Ishikawa (cell line): ENCODE data around the gene MED31.

Source experiments
- CEBPB ChIP-seq: IDR thresholded peaks from 2 replicates; pipeline ENCODE4 v1.6.1; 2012
- CREB1 ChIP-seq: IDR thresholded peaks from 2 replicates; pipeline ENCODE4 v1.6.1; 2012; ENCODE audit warnings: low read depth
- EGR1 ChIP-seq: IDR thresholded peaks from 2 replicates; pipeline ENCODE4 v1.6.1; 2012
- EP300 ChIP-seq: IDR thresholded peaks from 2 replicates; pipeline ENCODE4 v1.6.1; 2012; ENCODE audit warnings: borderline replicate concordance
- FOXM1 ChIP-seq: IDR thresholded peaks from 2 replicates; pipeline ENCODE4 v1.6.1; 2012; ENCODE audit warnings: low read depth, borderline replicate concordance
- RAD21 ChIP-seq: IDR thresholded peaks from 2 replicates; pipeline ENCODE4 v1.6.1; 2012; ENCODE audit warnings: low read depth
- TAF1 ChIP-seq: IDR thresholded peaks from 2 replicates; pipeline ENCODE4 v1.6.1; 2012; ENCODE audit warnings: low read depth, mild to moderate bottlenecking
- TCF12 ChIP-seq: IDR thresholded peaks from 2 replicates; pipeline ENCODE4 v1.6.1; 2012; ENCODE audit warnings: low read depth
- TEAD4 ChIP-seq: IDR thresholded peaks from 2 replicates; pipeline ENCODE4 v1.6.1; 2012
- YY1 ChIP-seq: IDR thresholded peaks from 2 replicates; pipeline ENCODE4 v1.6.1; 2012; ENCODE audit warnings: low read depth
- ZBTB7A ChIP-seq: IDR thresholded peaks from 2 replicates; pipeline ENCODE4 v1.6.1; 2012; ENCODE audit warnings: low read depth
- TF ChIP-seq, protein P1 (sequence below): IDR thresholded peaks from 2 replicates; pipeline ENCODE4 v1.6.1; 2012; ENCODE audit warnings: low read depth, mild to moderate bottlenecking
- TF ChIP-seq, protein P2 (sequence below): IDR thresholded peaks from 2 replicates; pipeline ENCODE4 v1.6.1; 2012
- TF ChIP-seq, protein P3 (sequence below): IDR thresholded peaks from 2 replicates; pipeline ENCODE4 v1.6.1; 2012

DNA sequence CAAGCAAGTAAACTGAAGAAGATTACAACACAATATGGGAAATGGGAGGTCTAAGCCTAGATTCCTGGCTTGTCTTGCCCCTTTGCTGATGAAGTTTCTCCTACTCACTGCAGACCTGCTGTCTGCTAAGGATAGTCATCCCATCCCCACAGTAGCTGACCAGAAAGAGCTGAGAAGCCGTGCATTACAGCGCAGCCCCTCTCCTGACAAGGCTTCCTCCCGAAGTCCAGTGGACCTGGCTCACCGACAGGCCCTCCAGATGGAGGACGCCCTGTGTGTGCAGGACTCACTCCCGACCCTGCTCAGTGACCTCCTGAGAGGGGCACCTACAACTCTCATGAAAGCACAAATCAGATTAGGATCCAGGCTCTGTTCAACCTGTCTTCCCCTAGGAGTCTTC, 46.3 kb downstream of the MED31 start:
- TF ChIP-seq FOXM1: no peak
- no peak for TF ChIP-seq CREB1
- TF ChIP-seq TAF1: no peak
- no peak for TF ChIP-seq ZBTB7A
- TF ChIP-seq, protein P1, sequence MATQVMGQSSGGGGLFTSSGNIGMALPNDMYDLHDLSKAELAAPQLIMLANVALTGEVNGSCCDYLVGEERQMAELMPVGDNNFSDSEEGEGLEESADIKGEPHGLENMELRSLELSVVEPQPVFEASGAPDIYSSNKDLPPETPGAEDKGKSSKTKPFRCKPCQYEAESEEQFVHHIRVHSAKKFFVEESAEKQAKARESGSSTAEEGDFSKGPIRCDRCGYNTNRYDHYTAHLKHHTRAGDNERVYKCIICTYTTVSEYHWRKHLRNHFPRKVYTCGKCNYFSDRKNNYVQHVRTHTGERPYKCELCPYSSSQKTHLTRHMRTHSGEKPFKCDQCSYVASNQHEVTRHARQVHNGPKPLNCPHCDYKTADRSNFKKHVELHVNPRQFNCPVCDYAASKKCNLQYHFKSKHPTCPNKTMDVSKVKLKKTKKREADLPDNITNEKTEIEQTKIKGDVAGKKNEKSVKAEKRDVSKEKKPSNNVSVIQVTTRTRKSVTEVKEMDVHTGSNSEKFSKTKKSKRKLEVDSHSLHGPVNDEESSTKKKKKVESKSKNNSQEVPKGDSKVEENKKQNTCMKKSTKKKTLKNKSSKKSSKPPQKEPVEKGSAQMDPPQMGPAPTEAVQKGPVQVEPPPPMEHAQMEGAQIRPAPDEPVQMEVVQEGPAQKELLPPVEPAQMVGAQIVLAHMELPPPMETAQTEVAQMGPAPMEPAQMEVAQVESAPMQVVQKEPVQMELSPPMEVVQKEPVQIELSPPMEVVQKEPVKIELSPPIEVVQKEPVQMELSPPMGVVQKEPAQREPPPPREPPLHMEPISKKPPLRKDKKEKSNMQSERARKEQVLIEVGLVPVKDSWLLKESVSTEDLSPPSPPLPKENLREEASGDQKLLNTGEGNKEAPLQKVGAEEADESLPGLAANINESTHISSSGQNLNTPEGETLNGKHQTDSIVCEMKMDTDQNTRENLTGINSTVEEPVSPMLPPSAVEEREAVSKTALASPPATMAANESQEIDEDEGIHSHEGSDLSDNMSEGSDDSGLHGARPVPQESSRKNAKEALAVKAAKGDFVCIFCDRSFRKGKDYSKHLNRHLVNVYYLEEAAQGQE: no peak
- TF ChIP-seq CEBPB: no peak
- TF ChIP-seq EP300: no peak
- TF ChIP-seq, protein P2, sequence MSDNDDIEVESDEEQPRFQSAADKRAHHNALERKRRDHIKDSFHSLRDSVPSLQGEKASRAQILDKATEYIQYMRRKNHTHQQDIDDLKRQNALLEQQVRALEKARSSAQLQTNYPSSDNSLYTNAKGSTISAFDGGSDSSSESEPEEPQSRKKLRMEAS: no peak
- no peak for TF ChIP-seq YY1
- no peak for TF ChIP-seq RAD21
- TF ChIP-seq, protein P3, sequence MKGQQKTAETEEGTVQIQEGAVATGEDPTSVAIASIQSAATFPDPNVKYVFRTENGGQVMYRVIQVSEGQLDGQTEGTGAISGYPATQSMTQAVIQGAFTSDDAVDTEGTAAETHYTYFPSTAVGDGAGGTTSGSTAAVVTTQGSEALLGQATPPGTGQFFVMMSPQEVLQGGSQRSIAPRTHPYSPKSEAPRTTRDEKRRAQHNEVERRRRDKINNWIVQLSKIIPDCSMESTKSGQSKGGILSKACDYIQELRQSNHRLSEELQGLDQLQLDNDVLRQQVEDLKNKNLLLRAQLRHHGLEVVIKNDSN: no peak
- TF ChIP-seq TCF12: no peak
- TF ChIP-seq TEAD4: no peak
- no peak for TF ChIP-seq EGR1
